Activated T-cell treated with anti-CD3 and anti-CD28 coated beads for 1 hour (primary cell): ENCODE measurements around the gene HPN.

Source experiments
- DNase-seq: peaks from one replicate; pipeline ENCODE4 v3.0.0-alpha.2; 2020; ENCODE audit warnings: low read depth

The HPN gene

GRCh38 chr19:35062942-35063341, 21.4 kb downstream of the HPN start:
- no peak for DNase-seq

GRCh38 chr19:35063940-35064818, 22.7 kb downstream of the HPN start:
- no peak for DNase-seq

- DNase-seq = no peak
Observed at GRCh38 chr19:35065574-35065973, 24.1 kb downstream of the HPN start.

GRCh38 chr19:35066121-35066520, 24.6 kb downstream of the HPN start:
- DNase-seq = no peak

- DNase-seq = peak; percentile 94
Observed at GRCh38 chr19:35066691-35067563, 25.4 kb downstream of the HPN start.

- DNase-seq = no peak
Observed at GRCh38 chr19:35068941-35069634, 27.6 kb downstream of the HPN start.

GRCh38 chr19:35069696-35070095, 28.2 kb downstream of the HPN start:
- DNase-seq = no peak

- no peak for DNase-seq
Observed at GRCh38 chr19:35070471-35070870, 28.9 kb downstream of the HPN start.

- no peak for DNase-seq
Observed at GRCh38 chr19:35073516-35073915, 32.0 kb downstream of the HPN start.

- no peak for DNase-seq
Observed at GRCh38 chr19:35073941-35074340, 32.4 kb downstream of the HPN start.

GRCh38 chr19:35074426-35075201, 33.1 kb downstream of the HPN start:
- no peak for DNase-seq

- no peak for DNase-seq
Observed at GRCh38 chr19:35075202-35076025, 33.9 kb downstream of the HPN start.

GRCh38 chr19:35076026-35076370, 34.5 kb downstream of the HPN start:
- DNase-seq = no peak

GRCh38 chr19:35076657-35077056, 35.1 kb downstream of the HPN start:
- no peak for DNase-seq

- DNase-seq = no peak
Observed at GRCh38 chr19:35077411-35078223, 36.1 kb downstream of the HPN start.

- DNase-seq = no peak
Observed at GRCh38 chr19:35079826-35080225, 38.3 kb downstream of the HPN start.

- no peak for DNase-seq
Observed at GRCh38 chr19:35080613-35081170, 39.2 kb downstream of the HPN start.

GRCh38 chr19:35081201-35081600, 39.7 kb downstream of the HPN start:
- no peak for DNase-seq

- DNase-seq = no peak
Observed at GRCh38 chr19:35083691-35084508, 42.4 kb downstream of the HPN start.
